22Rv1 (cell line): ENCODE measurements around the gene MCM10.

ENCODE experiments used
- CTCF ChIP-seq: fragments of 450-650 bp; IDR thresholded peaks from 2 replicates; pipeline ENCODE4 v1.5.1; 2017; ENCODE audit warnings: mild to moderate bottlenecking
- ZFX ChIP-seq: fragments of 450-650 bp; IDR thresholded peaks from 2 replicates; pipeline ENCODE4 v1.6.1; 2017; ENCODE audit warnings: antibody characterized with exemption, borderline replicate concordance

DNA sequence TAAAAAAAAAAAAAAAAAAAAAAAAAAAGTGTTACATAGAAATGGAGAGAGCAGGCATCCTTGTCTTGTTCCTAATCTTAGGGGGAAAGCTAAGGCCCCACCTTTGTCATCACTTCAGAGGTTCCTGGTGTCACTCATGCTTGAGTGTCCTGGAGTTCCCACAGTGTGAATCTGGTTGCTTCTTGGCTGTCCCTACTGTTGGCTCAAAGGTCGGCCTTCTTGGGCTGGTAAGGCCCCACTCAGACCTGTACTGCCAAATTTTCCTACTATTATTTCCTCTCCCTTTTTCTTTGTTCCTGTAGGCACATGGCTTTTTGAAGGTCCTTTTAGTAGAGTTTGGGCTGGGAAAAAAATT, 39.9 kb upstream of the MCM10 start:
- no peak for TF ChIP-seq CTCF
- no peak for TF ChIP-seq ZFX
